Activated CD4-positive, alpha-beta memory T cell treated with anti-CD3 and anti-CD28 coated beads for 36 hours (primary cell): ENCODE data around the gene NT5DC3. TPM values are rescaled to one million over a fixed set of nuclear protein-coding genes. Genes with fewer than 3 reads are reported as not detected.

Source experiments
- CTCF ChIA-PET: fragments of 350-600 bp; sonication (Branson Sonifier 250); formaldehyde crosslinking; loops from one replicate; lab custom pipeline; 2021; ENCODE audit warnings: antibody characterized with exemption, inconsistent platforms; lab: Charles Lee
- POLR2A ChIA-PET: fragments of 350-600 bp; sonication (Branson Sonifier 250); formaldehyde crosslinking; loops from one replicate; lab custom pipeline; 2021; ENCODE audit warnings: antibody characterized with exemption; lab: Charles Lee
- DNase-seq: peaks from one replicate; pipeline ENCODE4 v3.0.0-alpha.2; 2020
- H3K27ac Mint-ChIP-seq: one replicate; pipeline ENCODE4 v1.8.0; 2021; ENCODE audit warnings: mixed read lengths
- H3K27me3 Mint-ChIP-seq: one replicate; pipeline ENCODE4 v1.8.0; 2021; ENCODE audit warnings: mixed read lengths
- H3K36me3 Mint-ChIP-seq: one replicate; pipeline ENCODE4 v1.8.0; 2021; ENCODE audit warnings: mixed read lengths
- H3K4me1 Mint-ChIP-seq: one replicate; pipeline ENCODE4 v1.8.0; 2021; ENCODE audit warnings: low read depth, mixed read lengths
- H3K4me3 Mint-ChIP-seq: one replicate; pipeline ENCODE4 v1.8.0; 2021; ENCODE audit warnings: mild to moderate bottlenecking, mixed read lengths
- H3K9me3 Mint-ChIP-seq: one replicate; pipeline ENCODE4 v1.8.0; 2021; ENCODE audit warnings: mixed read lengths
- intact Hi-C: fragments of 100-400 bp; cut with micrococcal nuclease; formaldehyde crosslinking; loops from one replicate; pipeline ENCODE4 v1.15.1; 2023
- total RNA-seq, 2 experiments: library from RNA; stranded (reverse); gene quantifications; one replicate each; pipeline ENCODE4 v1.2.3, GENCODE V29; 2021

The NT5DC3 gene
- total RNA-seq, 2 experiments from 2014 or later: 6.8 to 7.5 TPM

- POLR2A ChIA-PET: no interaction called here
- no peak for DNase-seq
- no peaks in the 10 kb centered on the region for H3K4me1 Mint-ChIP-seq
- peaks cover 2% of the 10 kb centered on the region for H3K27me3 Mint-ChIP-seq
- H3K4me3 Mint-ChIP-seq: no peak overlapping the region
- H3K27ac Mint-ChIP-seq: no peak overlapping the region
- intact Hi-C loops: no loop called here
- H3K9me3 Mint-ChIP-seq: no peaks in the 10 kb centered on the region
- CTCF ChIA-PET: no interaction called here
- H3K36me3 Mint-ChIP-seq: no peaks in the 10 kb centered on the region
Measured at GRCh38 chr12:103854372-103854973, 13.4 kb upstream of the NT5DC3 start.

- intact Hi-C loops: no loop called here
- Mint-ChIP-seq H3K4me1 (no peaks in the 10 kb centered on the region), H3K9me3 (no peaks in the 10 kb centered on the region), H3K4me3 (no peak overlapping the region), H3K36me3 (no peaks in the 10 kb centered on the region), H3K27ac (no peak overlapping the region), H3K27me3 (peaks cover 2% of the 10 kb centered on the region)
- ChIA-PET CTCF (no interaction called here), POLR2A (no interaction called here)
- DNase-seq: no peak
Measured at GRCh38 chr12:103852498-103852997, 11.5 kb upstream of the NT5DC3 start.

- DNase-seq: no peak
- ChIA-PET CTCF (no interaction called here), POLR2A (no interaction called here)
- H3K9me3 Mint-ChIP-seq: no peaks in the 10 kb centered on the region
- H3K4me1 Mint-ChIP-seq: no peaks in the 10 kb centered on the region
- H3K36me3 Mint-ChIP-seq: no peaks in the 10 kb centered on the region
- intact Hi-C loops: no loop called here
- no peak overlapping the region for H3K27ac Mint-ChIP-seq
- peaks cover 2% of the 10 kb centered on the region for H3K27me3 Mint-ChIP-seq
- no peak overlapping the region for H3K4me3 Mint-ChIP-seq
Measured at GRCh38 chr12:103851127-103851526, 10.1 kb upstream of the NT5DC3 start.

GRCh38 chr12:103850429-103850828 is 9.4 kb upstream of the NT5DC3 start:
- DNase-seq: no peak
- ChIA-PET POLR2A (no interaction called here), CTCF (no interaction called here)
- Mint-ChIP-seq H3K27ac (no peak overlapping the region), H3K9me3 (no peaks in the 10 kb centered on the region), H3K4me1 (no peaks in the 10 kb centered on the region), H3K4me3 (no peak overlapping the region), H3K27me3 (peaks cover 2% of the 10 kb centered on the region), H3K36me3 (no peaks in the 10 kb centered on the region)
- intact Hi-C loops: no loop called here

- ChIA-PET POLR2A (no interaction called here), CTCF (no interaction called here)
- no peaks in the 10 kb centered on the region for H3K9me3 Mint-ChIP-seq
- no peak overlapping the region for H3K4me3 Mint-ChIP-seq
- no peaks in the 10 kb centered on the region for H3K36me3 Mint-ChIP-seq
- H3K4me1 Mint-ChIP-seq: no peaks in the 10 kb centered on the region
- intact Hi-C loops: no loop called here
- H3K27me3 Mint-ChIP-seq: peaks cover 2% of the 10 kb centered on the region
- no peak overlapping the region for H3K27ac Mint-ChIP-seq
- DNase-seq: no peak
Measured at GRCh38 chr12:103848917-103849491, 8.0 kb upstream of the NT5DC3 start.

GRCh38 chr12:103848143-103848542 is 7.1 kb upstream of the NT5DC3 start:
- Mint-ChIP-seq H3K4me3 (no peak overlapping the region), H3K9me3 (no peaks in the 10 kb centered on the region), H3K36me3 (no peaks in the 10 kb centered on the region), H3K27ac (no peak overlapping the region), H3K27me3 (peaks cover 2% of the 10 kb centered on the region), H3K4me1 (no peaks in the 10 kb centered on the region)
- CTCF ChIA-PET: no interaction called here
- intact Hi-C loops: no loop called here
- no peak for DNase-seq
- POLR2A ChIA-PET: no interaction called here

GRCh38 chr12:103846415-103846814 is 5.4 kb upstream of the NT5DC3 start:
- intact Hi-C loops: no loop called here
- Mint-ChIP-seq H3K27ac (no peak overlapping the region), H3K27me3 (peaks cover 2% of the 10 kb centered on the region), H3K36me3 (no peaks in the 10 kb centered on the region), H3K9me3 (no peaks in the 10 kb centered on the region), H3K4me3 (no peak overlapping the region), H3K4me1 (no peaks in the 10 kb centered on the region)
- POLR2A ChIA-PET: no interaction called here
- CTCF ChIA-PET: no interaction called here
- no peak for DNase-seq

GRCh38 chr12:103844305-103844704 is 3.3 kb upstream of the NT5DC3 start:
- intact Hi-C loops: no loop called here
- H3K4me1 Mint-ChIP-seq: peaks cover 8% of the 10 kb centered on the region
- ChIA-PET CTCF (no interaction called here), POLR2A (no interaction called here)
- H3K27me3 Mint-ChIP-seq: no peaks in the 10 kb centered on the region
- no peak for DNase-seq
- H3K27ac Mint-ChIP-seq: no peak overlapping the region
- H3K36me3 Mint-ChIP-seq: no peaks in the 10 kb centered on the region
- H3K4me3 Mint-ChIP-seq: no peak overlapping the region
- no peaks in the 10 kb centered on the region for H3K9me3 Mint-ChIP-seq

- ChIA-PET CTCF (no interaction called here), POLR2A (interaction anchor here (1.0 kb wide), 1 partner anchor 83 kb away, joined by 3 read pairs; no protein-coding TSS in a partner anchor)
- Mint-ChIP-seq H3K27me3 (no peaks in the 10 kb centered on the region), H3K4me3 (peak overlapping the region; percentile 71), H3K9me3 (no peaks in the 10 kb centered on the region), H3K27ac (peak overlapping the region; percentile 31), H3K36me3 (no peaks in the 10 kb centered on the region), H3K4me1 (peaks cover 13% of the 10 kb centered on the region)
- intact Hi-C loops: loop anchor here (1.0 to 2.0 kb wide), 4 partner anchors 83 to 123 kb away; partner anchors contain the start of genes HSP90B1 and TDG
- peak; percentile 69 for DNase-seq
Measured at GRCh38 chr12:103841690-103842584, 903 bp upstream of the NT5DC3 start.

- H3K4me3 Mint-ChIP-seq: peak overlapping the region; percentile 76
- no peaks in the 10 kb centered on the region for H3K9me3 Mint-ChIP-seq
- peaks cover 3% of the 10 kb centered on the region for H3K36me3 Mint-ChIP-seq
- no peak overlapping the region for H3K27ac Mint-ChIP-seq
- ChIA-PET CTCF (no interaction called here), POLR2A (interaction anchor here (1.2 kb wide), 1 partner anchor 91 kb away, joined by 3 read pairs; no protein-coding TSS in a partner anchor)
- no peaks in the 10 kb centered on the region for H3K27me3 Mint-ChIP-seq
- intact Hi-C loops: loop anchor here (2.0 kb wide), 1 partner anchor 124 kb away; the partner anchor contains the start of gene TDG
- peaks cover 13% of the 10 kb centered on the region for H3K4me1 Mint-ChIP-seq
- DNase-seq: peak; percentile 57
Measured at GRCh38 chr12:103840462-103840875, 565 bp downstream of the NT5DC3 start.

- intact Hi-C loops: loop anchor here (2.0 kb wide), 1 partner anchor 125 kb away; the partner anchor contains the start of gene TDG
- no peaks in the 10 kb centered on the region for H3K9me3 Mint-ChIP-seq
- DNase-seq: no peak
- CTCF ChIA-PET: no interaction called here
- H3K36me3 Mint-ChIP-seq: peaks cover 3% of the 10 kb centered on the region
- peak overlapping the region; percentile 76 for H3K4me3 Mint-ChIP-seq
- POLR2A ChIA-PET: interaction anchor here (0.7 to 1.2 kb wide), 2 partner anchors 91 to 858 kb away, joined by 3 read pairs; no protein-coding TSS in a partner anchor
- no peak overlapping the region for H3K27ac Mint-ChIP-seq
- H3K4me1 Mint-ChIP-seq: peaks cover 13% of the 10 kb centered on the region
- no peaks in the 10 kb centered on the region for H3K27me3 Mint-ChIP-seq
Measured at GRCh38 chr12:103839609-103840461, 1.2 kb downstream of the NT5DC3 start.
